ENCODE measurements around the gene FKBP10.
"Not testable (repeated sequence)": the region's sequence is repeated elsewhere in the genome, so short reads cannot be mapped to it uniquely, and the experiment has no call there.

FKBP10 gene

DNA sequence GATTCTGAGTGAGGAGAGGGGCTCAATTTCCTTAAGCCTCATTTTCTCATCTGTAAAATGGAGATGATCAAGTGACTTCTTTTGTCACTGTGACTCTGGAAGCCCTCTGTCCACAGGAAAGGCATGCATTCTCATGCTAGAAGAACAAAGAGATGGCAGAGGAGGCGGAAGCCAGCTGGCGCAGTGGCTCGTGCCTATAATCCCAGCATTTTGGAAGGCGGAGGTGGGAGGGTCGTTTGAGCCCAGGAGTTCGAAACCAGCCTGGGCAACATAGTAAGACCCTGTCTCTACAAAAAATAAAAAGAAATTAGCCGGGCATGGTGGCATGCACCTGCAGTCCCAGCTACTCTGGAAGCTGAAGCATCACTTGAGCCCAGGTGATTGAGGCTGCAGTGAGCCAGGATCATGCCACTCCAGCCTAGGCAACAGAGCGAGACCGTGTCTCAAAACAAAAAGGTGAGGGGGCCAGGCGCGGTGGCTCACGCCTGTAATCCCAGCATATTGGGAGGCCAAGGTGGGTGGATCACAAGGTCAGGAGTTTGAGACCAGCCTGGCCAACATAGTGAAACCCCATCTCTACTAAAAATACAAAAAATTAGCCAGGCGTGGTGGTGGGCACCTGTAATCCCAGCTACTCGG, 36.4 kb upstream of the FKBP10 start:
- H3K4me1 Mint-ChIP-seq (ENCODE audit: low read depth); H3K27ac Mint-ChIP-seq; DNase-seq; H3K4me3 Mint-ChIP-seq; H3K9me3 Mint-ChIP-seq; H3K27me3 Mint-ChIP-seq; H3K36me3 Mint-ChIP-seq (ENCODE audit: low read depth): not testable (repeated sequence)

DNA sequence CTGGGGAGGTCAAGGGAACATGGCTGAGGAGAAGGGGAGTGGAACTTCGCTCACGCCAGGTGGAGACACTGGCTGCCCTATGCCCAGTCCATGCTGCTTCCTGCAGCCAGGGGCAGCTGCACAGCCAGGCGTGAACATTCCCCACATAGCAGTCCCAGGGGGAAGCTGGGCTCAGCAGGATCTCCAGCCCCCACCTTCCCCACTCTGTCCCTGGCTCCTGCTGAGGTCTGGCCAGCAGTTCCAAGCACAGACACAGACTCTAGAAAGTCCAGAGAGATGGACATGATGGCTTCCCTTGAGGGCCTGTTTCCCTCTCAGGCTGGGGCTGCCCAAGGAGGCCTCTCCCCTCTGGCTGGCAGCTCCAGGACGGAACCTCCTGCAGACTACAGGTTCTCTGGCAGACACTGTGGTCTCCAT, 35.6 kb upstream of the FKBP10 start:
- DNase-seq = no peak
- H3K9me3 Mint-ChIP-seq = no peaks in the 10 kb centered on the region
- H3K27ac Mint-ChIP-seq = no peak overlapping the region
- no peak overlapping the region for H3K4me3 Mint-ChIP-seq
- H3K4me1 Mint-ChIP-seq (ENCODE audit: low read depth) = no peaks in the 10 kb centered on the region
- H3K27me3 Mint-ChIP-seq = peaks cover 6% of the 10 kb centered on the region
- no peaks in the 10 kb centered on the region for H3K36me3 Mint-ChIP-seq (ENCODE audit: low read depth)

DNA sequence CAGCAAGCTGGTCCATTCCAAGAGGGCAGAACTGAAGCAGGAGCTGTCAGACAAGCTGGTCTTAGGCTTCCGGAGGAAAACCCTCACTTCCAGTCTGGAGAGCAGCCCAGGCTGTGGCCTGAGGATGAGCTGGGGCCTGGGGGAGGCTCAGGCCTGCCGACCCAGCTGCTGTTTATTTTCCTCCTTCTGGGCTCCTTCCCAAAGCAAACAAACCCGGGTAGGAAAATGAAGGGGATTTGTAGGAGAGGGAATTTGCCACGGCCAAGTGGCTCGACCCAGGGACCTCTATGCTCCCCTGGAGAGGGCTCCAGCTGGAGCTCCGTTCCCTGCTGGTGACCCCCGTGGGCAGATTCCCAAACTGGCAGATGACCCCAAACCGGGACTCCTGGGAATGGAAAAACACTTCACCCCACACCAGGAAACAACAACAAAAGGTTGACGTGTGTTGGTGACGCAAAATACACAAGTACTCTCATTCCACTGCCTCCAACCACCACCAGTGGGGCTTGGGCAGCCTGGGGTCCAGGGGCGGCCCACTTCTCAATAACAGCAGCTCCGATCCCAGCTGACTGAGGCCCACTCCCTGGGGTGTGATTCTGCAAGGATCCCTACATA, 35.1 kb upstream of the FKBP10 start:
- no peaks in the 10 kb centered on the region for H3K4me1 Mint-ChIP-seq (ENCODE audit: low read depth)
- no peaks in the 10 kb centered on the region for H3K36me3 Mint-ChIP-seq (ENCODE audit: low read depth)
- H3K27ac Mint-ChIP-seq = no peak overlapping the region
- H3K4me3 Mint-ChIP-seq = no peak overlapping the region
- peaks cover 11% of the 10 kb centered on the region for H3K27me3 Mint-ChIP-seq
- DNase-seq = no peak
- no peaks in the 10 kb centered on the region for H3K9me3 Mint-ChIP-seq

DNA sequence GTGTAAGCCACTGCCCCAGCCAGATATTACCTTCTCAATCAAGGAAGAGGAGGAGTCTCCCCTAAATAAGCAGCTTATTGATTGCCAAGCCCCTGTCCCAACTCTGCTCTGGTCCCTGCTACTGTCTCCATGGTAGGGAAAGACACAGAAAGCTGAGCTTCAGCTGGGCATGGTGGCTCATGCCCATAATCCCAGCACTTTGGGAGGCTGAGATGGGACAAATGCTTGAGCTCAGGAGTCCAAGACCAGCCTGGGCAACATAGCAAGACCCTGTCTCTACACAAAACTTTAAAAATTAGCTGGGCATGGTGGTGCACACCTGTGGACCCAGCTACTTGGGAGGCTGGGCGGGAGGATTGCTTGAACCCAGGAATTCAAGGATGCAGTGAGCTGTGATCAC, 32.9 kb upstream of the FKBP10 start:
- Mint-ChIP-seq H3K27me3 (peaks cover 23% of the 10 kb centered on the region), H3K9me3 (no peaks in the 10 kb centered on the region), H3K36me3 (ENCODE audit: low read depth) (no peaks in the 10 kb centered on the region), H3K4me3 (no peak overlapping the region), H3K27ac (no peak overlapping the region), H3K4me1 (ENCODE audit: low read depth) (peaks cover 6% of the 10 kb centered on the region)
- DNase-seq = no peak

DNA sequence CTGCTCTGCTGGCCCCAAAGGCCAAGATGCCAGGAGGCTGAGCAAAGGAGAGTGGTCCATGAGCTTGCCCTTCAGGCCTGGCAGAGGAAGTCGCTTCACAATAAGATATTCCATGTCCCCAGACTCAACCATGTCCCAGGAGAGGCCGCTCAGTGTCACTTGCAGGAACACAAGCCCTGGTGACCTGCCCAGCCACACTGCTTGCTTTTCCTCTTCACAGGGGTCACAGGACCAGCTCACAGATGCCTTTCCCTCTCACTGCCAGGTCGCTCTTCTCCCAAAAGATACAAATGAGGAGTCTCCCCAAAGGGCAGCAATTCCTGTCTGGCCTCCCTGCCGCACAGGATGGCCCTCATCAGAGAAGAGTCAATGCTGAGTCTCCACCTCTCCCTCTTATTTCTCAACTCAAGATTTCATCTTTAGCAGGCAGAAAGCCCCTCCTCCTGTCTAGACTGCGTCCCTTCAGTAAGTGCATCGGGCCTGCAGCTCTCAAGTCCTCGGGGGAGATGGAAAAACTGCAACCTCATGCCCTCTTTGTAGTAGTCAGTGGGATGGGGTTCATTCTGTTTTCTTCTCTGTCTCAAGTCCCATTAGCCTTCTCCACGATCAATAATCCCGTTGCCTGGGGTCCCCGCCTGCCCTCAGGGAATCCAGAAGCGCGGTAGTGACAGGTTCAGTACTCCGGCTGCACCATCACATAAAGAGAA, 31.2 kb upstream of the FKBP10 start:
- no peak overlapping the region for H3K4me3 Mint-ChIP-seq
- H3K9me3 Mint-ChIP-seq = no peaks in the 10 kb centered on the region
- H3K27ac Mint-ChIP-seq = no peak overlapping the region
- no peak for DNase-seq
- H3K27me3 Mint-ChIP-seq = peaks cover 28% of the 10 kb centered on the region
- H3K36me3 Mint-ChIP-seq (ENCODE audit: low read depth) = no peaks in the 10 kb centered on the region
- H3K4me1 Mint-ChIP-seq (ENCODE audit: low read depth) = peaks cover 13% of the 10 kb centered on the region

DNA sequence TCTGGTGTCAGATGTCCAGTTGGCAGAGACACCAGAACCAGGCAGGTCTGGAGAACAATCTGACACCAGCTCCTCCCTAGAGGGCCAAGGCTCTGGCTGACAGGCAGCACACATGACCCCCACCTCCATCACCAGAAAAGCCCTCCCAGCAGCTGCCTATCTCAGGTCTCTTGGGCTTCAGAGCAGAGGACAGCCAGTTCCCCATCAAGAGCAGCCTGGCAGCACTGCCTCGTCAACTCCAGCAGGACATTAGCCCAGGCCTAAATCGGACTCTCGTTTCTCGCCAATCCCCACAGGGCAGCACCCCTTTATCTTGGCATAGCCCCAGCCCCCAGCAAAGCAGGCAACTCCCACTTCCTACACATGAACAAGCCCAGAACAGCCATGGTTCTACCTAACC, 30.7 kb upstream of the FKBP10 start:
- Mint-ChIP-seq H3K9me3 (no peaks in the 10 kb centered on the region), H3K36me3 (ENCODE audit: low read depth) (no peaks in the 10 kb centered on the region), H3K27ac (no peak overlapping the region), H3K4me1 (ENCODE audit: low read depth) (peaks cover 17% of the 10 kb centered on the region), H3K27me3 (peaks cover 32% of the 10 kb centered on the region), H3K4me3 (no peak overlapping the region)
- no peak for DNase-seq

DNA sequence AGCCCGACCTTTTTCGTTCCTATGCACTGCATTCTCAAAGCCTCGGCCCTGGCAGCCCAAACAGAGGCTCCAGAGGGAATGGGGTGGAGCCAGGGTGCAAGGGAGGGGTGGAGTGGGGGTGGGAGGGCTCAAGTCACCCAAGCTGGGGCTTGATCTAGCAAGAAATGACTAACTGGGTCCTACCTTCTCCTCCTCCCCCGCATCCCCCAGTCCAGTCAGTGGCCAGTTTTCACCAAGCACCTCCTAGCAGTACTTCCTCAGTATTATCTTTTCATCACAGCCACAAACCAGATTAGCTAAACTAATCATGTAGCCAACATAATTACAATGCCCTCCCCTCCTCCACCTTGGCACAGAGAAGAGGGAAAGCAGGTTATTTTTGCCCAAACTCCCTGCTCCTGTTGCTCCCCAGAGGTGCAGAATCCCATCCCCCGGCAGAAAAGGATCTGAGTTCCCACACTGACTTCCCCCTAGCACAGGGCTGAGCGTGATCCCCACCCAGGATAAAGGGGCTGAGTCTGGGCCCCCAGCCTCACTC, 28.5 kb upstream of the FKBP10 start:
- DNase-seq = no peak
- H3K27ac Mint-ChIP-seq = no peak overlapping the region
- H3K36me3 Mint-ChIP-seq (ENCODE audit: low read depth) = no peaks in the 10 kb centered on the region
- peaks cover 27% of the 10 kb centered on the region for H3K4me1 Mint-ChIP-seq (ENCODE audit: low read depth)
- no peaks in the 10 kb centered on the region for H3K9me3 Mint-ChIP-seq
- H3K4me3 Mint-ChIP-seq = no peak overlapping the region
- H3K27me3 Mint-ChIP-seq = peaks cover 37% of the 10 kb centered on the region

DNA sequence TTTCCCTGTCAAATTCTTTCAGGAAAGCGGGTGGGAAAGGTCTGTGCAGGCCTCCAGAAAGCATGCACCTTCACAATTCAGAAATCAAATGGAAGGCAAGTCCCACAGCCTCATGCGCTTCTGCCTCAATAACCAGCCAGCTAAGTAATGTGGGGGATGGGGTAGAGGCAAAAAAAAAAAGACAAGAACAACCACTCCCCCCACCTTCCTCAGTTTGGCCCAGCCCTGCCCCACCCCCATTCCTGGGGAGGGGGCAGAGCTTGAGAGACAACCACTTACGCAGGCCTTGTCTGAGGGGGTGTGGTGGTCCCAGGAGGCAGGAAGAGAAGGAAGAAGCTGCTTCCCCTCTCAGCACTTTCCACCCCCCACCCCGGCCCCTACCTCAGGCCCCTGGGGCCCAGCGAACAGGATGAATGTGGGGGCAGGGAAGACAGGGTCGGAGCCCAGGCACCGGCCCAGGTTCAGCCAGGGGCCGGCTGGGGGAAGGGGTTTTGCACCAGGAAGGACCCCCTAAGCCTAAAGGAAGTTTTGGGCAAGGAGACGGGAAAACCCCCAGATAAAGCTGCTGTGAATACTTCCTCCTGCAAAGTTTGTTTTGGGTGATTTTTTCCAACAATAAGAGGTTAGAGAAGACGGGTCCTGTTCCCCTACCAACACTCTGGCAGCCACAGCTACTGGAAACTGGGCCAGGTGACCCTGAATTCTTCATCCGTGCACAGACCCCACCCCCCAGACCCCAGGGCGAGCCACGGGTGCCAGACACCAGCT, 27.5 kb upstream of the FKBP10 start:
- Mint-ChIP-seq H3K36me3 (ENCODE audit: low read depth) (no peaks in the 10 kb centered on the region), H3K4me3 (no peak overlapping the region), H3K27ac (no peak overlapping the region), H3K27me3 (peaks cover 37% of the 10 kb centered on the region), H3K4me1 (ENCODE audit: low read depth) (peaks cover 27% of the 10 kb centered on the region), H3K9me3 (no peaks in the 10 kb centered on the region)
- no peak for DNase-seq

DNA sequence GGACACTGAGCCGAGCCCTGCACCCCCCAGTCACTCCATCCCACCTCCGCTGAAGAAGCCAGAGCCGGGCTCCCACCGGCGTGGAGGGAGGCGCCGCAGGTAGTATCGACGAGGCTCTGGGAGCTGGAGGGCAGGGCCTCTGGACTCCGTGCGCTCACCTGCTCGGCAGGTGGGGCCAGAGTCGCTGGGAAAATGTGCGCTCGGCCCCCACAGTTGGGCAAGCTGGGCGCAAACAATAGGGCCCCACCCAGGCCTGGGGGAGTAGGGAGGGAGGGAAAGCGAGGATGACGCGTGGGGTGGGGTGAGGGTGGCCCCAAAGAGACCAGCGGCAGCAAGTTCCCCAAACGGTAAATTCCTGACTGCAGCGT, 27.0 kb upstream of the FKBP10 start:
- no peak overlapping the region for H3K27ac Mint-ChIP-seq
- DNase-seq = peak; percentile 43

DNA sequence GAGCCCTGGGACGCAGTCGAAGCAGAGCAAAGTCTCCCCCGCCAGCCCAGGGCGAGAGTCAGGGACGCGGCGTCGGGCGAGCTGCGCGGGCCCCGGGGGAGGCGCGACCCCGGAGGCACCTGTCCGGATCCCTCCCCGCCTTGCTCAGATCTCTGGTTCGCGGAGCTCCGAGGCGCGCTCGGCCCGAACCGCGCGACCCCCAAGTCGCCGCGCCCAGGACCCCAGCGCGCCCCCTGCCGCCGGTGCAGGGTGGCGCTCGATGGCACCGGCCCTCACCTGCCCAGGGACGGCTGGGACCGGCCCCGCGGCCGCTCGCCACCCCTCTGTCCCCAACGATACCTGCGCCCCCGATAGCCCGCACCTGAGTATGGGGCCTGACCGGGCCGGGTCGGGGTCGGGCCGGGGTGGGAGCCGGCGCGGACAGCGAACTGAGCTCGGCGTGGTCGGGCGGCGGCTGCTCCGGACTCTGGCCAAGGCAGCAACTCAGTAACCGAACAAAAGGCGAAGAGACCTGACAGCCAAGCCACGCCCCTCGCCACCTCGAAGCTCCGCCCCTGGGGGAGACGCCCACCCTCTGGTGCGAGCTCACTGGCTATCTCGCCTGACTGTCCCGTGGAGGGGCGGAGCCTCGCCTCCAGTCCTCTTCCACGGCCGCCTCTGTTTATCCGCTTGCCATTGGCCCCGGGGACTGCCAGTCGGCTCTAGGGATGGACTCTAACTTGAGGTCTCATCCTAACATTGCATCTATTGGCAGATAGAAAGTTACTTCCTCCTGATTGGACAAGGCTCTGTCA, 26.4 kb upstream of the FKBP10 start, which contains the start of gene JUP:
Gene JUP, minus strand, starts transcription at position 485 of the 794 bp plus-strand sequence. CDS start 14,857 bp downstream, outside the sequence.
- Mint-ChIP-seq H3K27me3 (peaks cover 36% of the 10 kb centered on the region), H3K36me3 (ENCODE audit: low read depth) (no peaks in the 10 kb centered on the region), H3K27ac (no peak within 1 kb of the TSS), H3K9me3 (no peaks in the 10 kb centered on the region), H3K4me1 (ENCODE audit: low read depth) (peaks cover 30% of the 10 kb centered on the region), H3K4me3 (peak within 1 kb of the TSS; percentile 27)
- DNase-seq = peak; percentile 91

More for the DNA sequence above, 27.0 kb upstream of the FKBP10 start:
- Mint-ChIP-seq H3K36me3 (ENCODE audit: low read depth) (no peaks in the 10 kb centered on the region), H3K4me3 (no peak overlapping the region), H3K9me3 (no peaks in the 10 kb centered on the region), H3K4me1 (ENCODE audit: low read depth) (peaks cover 30% of the 10 kb centered on the region), H3K27me3 (peaks cover 37% of the 10 kb centered on the region)

DNA sequence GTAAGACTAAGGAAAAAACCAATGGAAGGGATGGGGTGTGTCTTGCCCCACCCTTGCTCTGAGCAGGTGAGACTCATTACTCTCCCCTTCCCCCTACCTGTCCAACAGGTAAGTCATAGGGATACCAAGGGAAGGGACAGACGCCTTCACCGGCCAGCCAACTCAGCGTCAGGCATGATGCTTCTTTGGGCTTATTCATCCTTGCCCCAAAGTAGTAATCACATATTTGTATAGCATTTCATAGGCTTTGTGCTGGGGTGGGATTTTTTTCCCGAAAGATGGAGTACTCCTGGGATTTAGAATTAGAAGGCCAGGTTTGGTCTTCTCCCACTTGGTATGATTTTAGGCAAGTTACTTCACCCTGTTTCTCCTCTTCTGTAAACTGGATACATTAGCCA, 25.8 kb upstream of the FKBP10 start:
- no peak overlapping the region for H3K27ac Mint-ChIP-seq
- peaks cover 30% of the 10 kb centered on the region for H3K4me1 Mint-ChIP-seq (ENCODE audit: low read depth)
- no peaks in the 10 kb centered on the region for H3K9me3 Mint-ChIP-seq
- H3K27me3 Mint-ChIP-seq = peaks cover 33% of the 10 kb centered on the region
- H3K36me3 Mint-ChIP-seq (ENCODE audit: low read depth) = no peaks in the 10 kb centered on the region
- no peak for DNase-seq
- peak overlapping the region; percentile 27 for H3K4me3 Mint-ChIP-seq

DNA sequence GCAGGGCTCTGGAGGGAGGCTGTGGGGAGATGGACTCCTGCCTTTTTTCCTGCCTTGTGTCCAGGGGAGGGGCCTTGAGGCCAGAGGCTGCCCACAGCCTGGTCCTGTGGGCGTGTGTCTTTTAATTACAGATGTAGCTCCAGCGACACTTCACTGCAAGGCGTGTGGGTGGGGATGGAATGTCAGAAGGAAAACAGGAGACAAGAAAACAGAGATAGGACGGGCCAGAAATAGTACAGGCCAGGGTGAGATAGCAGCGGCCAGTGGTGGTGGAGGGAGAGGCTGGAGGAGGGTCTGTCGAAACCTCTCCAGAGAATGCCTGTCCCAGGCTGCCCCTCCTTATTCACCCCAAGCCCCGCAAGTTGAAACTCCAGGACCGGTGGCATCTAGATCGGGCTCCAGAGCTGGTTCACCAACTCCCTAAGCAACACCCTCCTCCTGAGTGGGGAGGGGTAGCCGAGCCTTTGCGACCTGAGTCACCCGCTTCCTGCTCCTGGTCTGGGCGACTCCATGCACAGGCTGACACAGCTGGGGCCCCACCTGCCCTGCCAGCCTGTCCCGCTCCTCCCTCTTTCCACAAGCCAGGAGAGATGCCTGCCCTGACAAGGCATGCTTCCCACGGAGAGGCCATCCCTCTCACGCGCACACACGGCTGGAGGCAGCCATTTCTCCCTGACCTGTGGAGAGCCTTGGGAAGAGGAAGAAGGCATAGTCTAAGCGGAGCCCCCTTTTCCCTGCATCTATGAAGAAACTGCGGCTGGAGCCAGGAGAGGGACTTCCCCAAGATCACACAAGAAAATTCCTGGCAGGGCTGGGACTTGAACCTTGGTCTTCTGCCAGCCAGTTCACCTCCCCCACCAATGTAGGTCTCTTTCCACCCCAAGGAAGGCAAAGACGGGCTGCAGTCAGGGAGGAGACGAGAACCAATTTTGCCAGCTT, 19.7 kb upstream of the FKBP10 start:
- Mint-ChIP-seq H3K4me1 (ENCODE audit: low read depth) (peaks cover 10% of the 10 kb centered on the region), H3K4me3 (no peak overlapping the region), H3K36me3 (ENCODE audit: low read depth) (no peaks in the 10 kb centered on the region), H3K27ac (no peak overlapping the region), H3K9me3 (no peaks in the 10 kb centered on the region), H3K27me3 (peaks cover 2% of the 10 kb centered on the region)
- DNase-seq = no peak

Measured in activated T-cell treated with anti-CD3 and anti-CD28 coated beads, Interleukin-2, amount 50 U/mL, for 24 hours (primary cell).